ENCODE results near the gene KIF1A.
"Not testable (repeated sequence)": the region's sequence is repeated elsewhere in the genome, so short reads cannot be mapped to it uniquely, and the experiment has no call there.

The KIF1A gene

DNA sequence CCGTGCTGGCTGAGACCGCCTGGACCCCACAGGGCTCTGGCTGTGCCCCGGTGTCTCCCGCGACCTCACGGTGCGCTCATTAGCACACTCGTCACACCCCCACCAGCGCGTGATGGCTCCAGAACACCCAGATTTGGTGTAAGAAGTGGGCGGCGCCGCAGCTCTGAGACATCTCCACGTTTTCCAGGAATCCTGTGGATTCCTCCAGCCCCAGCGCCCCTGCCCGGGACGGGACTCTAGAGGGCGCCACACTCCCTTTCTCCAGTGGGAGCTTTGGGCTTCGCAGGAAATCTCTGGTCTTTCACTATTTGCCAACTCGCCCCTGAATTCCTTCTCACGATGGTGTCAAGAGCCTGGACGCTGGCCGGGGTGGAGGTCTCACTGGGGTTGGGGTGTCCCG is 144.7 kb downstream of the KIF1A start:
- DNase-seq: not testable (repeated sequence)

DNA sequence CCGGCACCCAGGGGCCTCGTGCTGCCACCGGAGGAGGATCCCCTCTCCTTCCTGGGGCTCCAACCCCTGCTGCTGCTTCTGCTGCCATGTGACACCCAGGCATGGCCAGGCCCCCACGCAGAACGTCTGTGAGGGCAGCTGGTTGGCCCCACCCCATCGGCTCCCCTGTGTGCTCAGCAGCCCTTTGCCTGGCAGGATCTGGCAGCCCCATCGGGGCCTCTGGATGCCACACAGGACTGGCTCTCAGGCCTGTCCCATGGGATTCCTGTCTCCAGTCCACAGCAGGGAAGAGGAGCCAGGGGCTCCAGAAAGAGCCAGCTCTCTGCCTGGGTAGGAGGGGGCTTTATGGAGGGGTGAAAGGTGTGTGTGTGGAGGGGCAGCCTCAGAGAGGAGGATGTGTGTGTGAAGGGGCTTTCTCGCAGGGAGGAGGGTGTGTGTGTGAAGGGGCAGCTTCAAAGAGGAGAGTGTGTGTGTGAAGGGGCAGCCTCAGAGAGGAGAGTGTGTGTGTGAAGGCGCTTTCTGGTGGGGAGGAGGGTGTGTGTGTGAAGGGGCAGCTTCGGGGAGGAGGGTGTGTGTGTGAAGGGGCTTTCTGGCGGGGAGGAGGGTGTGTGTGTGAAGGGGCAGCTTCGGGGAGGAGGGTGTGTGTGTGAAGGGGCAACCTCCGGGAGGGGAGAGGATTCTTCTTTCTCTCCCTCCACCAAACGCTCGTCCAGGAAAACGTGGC is 145.4 kb downstream of the KIF1A start:
- not testable (repeated sequence) for DNase-seq

DNA sequence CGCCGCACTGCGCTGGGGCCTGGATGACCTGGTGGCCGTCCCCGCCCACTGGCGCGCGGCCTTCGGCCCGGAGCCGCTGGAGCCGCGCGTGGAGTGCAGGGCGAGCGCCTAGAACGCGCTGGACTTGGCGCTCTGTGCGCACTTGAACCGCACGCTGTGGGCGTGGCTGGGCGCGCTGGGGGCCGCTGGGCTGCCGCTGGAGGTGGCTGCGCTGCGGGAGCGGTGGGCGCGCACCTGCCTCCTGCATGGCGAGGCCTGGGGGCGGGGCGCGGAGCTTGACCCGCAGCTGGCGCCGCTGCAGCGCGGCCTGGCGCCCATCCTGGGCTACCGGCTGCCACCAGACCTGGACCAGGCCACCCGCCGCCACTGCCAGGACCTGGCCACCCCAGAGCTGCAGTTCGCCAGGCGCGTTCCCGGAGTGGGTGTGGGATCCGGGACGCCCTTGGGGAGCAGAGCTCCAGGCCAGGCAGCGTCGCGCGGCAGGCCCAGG is 147.3 kb downstream of the KIF1A start:
- DNase-seq: no peak

DNA sequence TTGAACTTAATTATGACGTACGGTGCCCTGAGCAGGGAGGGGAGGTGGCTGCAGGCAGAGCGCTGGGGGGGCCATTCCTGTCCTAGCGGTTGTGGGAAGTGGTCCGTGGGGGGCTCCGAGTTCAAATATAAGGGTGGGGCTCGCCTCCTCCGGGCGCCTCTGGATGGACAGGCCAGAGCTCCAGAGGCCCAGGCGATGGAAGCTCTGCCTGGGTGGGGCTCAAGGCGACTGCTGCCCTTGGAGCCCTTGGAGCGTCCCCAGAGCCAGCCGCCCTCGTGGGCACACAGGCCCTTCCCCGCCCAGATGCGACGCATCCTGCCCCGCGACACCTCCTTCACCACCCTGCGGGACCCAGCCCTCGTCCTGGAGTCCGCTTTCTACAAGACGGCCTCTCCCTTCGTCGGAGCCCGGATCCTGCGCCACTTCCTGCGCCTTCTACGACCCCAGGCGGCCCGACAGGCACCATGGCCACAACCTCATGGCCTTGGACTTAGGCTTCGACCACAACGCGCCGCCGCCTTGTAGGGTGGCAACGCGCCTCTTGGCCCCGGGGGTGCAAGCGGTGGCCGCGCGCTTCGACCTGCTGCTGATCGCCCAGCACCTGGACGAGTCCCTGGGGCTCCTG is 147.8 kb downstream of the KIF1A start:
- no peak for DNase-seq

DNA sequence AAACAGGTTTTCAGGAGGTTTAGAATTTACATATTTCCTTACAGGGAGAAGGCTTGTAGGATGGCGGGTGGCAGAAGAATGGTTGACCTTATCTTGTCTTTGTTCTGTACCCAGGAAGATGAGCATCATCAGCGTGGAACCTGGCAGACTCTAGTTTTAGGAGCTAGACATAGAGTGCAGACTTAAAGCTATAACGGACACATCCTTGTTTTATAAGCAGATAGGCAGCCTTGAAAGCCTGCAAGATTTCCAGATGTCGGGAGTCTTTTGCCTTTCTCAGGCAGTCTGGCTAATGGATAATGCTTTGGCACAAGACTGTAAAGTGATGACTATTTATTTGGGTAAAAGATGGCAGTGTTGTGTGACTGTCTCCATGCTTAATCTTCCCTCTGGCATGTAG is 149.1 kb downstream of the KIF1A start:
- no peak for DNase-seq

DNA sequence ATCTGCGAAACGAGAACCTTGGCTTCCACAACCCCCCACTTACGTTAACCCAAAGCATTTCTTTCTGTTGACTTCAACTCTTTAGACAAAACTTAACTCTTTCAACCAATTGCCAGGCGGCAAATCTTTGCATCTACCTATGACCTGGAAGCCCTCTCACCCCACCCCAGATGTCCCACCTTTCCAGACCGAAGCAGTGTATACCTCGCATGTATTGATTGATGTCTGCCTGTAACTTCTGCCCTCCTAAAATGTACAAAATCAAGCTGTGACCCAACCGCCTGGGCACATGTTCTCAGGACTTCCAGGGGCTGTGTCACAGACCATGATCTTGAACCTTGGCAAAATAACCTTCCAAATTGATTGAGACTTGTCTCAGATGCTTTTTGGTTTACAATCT is 149.6 kb downstream of the KIF1A start:
- DNase-seq: no peak

DNA sequence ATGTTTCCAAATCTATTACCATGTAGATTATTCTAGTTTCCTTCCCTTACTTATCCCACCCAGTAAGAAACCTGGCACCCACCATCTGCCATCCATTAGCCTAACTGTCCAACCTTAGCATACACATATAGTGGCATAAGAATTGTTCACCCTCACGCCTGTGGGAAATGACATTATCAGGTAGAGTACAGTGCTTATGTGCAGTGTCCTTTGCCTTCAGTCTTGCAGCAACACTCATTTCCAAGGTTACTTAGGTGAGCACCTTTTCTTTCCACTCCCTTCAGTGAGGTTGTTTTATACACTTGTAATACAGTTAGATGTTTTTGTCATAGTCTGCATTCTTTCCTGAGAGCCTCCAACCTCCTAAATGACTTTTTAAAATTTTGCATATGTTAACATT is 155.4 kb downstream of the KIF1A start:
- no peak for DNase-seq
